ENCODE data around the gene SLC50A1. TPM values are rescaled to one million over a fixed set of nuclear protein-coding genes. Genes with fewer than 3 reads are reported as not detected.

The SLC50A1 gene
- total RNA-seq, 1 donor from 2014 or later = 77.3 TPM

- H3K9me3 Mint-ChIP-seq = no peaks in the 10 kb centered on the region
- no peaks in the 10 kb centered on the region for H3K4me1 Mint-ChIP-seq
- POLR2A ChIA-PET = no interaction called here
- H3K27ac Mint-ChIP-seq = no peak overlapping the region
- CTCF ChIA-PET = interaction anchor here (1.2 kb wide), 2 partner anchors 60 to 65 kb away, joined by 3 to 4 read pairs; partner anchors contain the start of gene KRTCAP2
- H3K27me3 Mint-ChIP-seq = peaks cover 2% of the 10 kb centered on the region
- ATAC-seq (ENCODE audit: low read depth) = no peak
- DNase-seq = no peak
- H3K36me3 Mint-ChIP-seq (ENCODE audit: low read depth) = no peaks in the 10 kb centered on the region
- no peak for TF ChIP-seq CTCF (IDR thresholded peaks at IDR 0.05)
- intact Hi-C loops (cut with micrococcal nuclease) = no loop called here
- no peak overlapping the region for H3K4me3 Mint-ChIP-seq
Observed at GRCh38 chr1:155107309-155108264, 28.1 kb upstream of the SLC50A1 start.

GRCh38 chr1:155108296-155108695, 27.4 kb upstream of the SLC50A1 start:
- no peaks in the 10 kb centered on the region for H3K9me3 Mint-ChIP-seq
- intact Hi-C loops (cut with micrococcal nuclease) = no loop called here
- peaks cover 2% of the 10 kb centered on the region for H3K27me3 Mint-ChIP-seq
- ChIA-PET POLR2A (no interaction called here), CTCF (interaction anchor here (0.7 kb wide), 1 partner anchor 10 kb away, joined by 3 read pairs; no protein-coding TSS in a partner anchor)
- H3K4me1 Mint-ChIP-seq = no peaks in the 10 kb centered on the region
- ATAC-seq (ENCODE audit: low read depth) (no peak), DNase-seq (no peak)
- no peak overlapping the region for H3K27ac Mint-ChIP-seq
- H3K4me3 Mint-ChIP-seq = no peak overlapping the region
- TF ChIP-seq CTCF (IDR thresholded peaks at IDR 0.05) = no peak
- H3K36me3 Mint-ChIP-seq (ENCODE audit: low read depth) = no peaks in the 10 kb centered on the region

DNA sequence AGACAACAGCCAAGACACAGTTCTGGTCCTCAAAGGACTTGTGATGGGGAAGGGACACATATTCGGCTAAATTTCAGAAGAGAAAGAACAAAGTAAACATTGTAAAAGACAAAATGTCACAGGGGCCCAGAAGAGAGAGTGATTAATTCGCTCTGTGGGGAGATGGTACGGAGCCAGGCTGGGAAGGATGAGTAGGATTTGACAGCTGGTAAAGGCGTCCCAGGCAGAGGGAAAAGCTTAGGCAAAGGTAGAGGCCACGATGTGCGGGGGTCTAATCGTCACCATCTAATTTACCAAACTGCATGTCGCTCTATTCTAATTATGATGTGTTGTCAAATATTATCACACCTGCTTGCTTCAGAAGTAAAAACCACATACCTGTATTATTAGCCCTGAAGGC, 25.3 kb upstream of the SLC50A1 start:
- intact Hi-C loops (cut with micrococcal nuclease) = no loop called here
- TF ChIP-seq CTCF (IDR thresholded peaks at IDR 0.05) = no peak
- Mint-ChIP-seq H3K36me3 (ENCODE audit: low read depth) (no peaks in the 10 kb centered on the region), H3K9me3 (no peaks in the 10 kb centered on the region), H3K27ac (no peak overlapping the region), H3K4me1 (no peaks in the 10 kb centered on the region), H3K27me3 (no peaks in the 10 kb centered on the region), H3K4me3 (no peak overlapping the region)
- ATAC-seq (ENCODE audit: low read depth) = no peak
- DNase-seq = no peak
- POLR2A ChIA-PET = no interaction called here
- CTCF ChIA-PET = interaction anchor here (1.0 kb wide), 1 partner anchor 63 kb away, joined by 3 read pairs; the partner anchor contains the start of gene KRTCAP2

GRCh38 chr1:155110826-155111225, 24.8 kb upstream of the SLC50A1 start:
- Mint-ChIP-seq H3K27me3 (no peaks in the 10 kb centered on the region), H3K4me3 (no peak overlapping the region), H3K27ac (no peak overlapping the region), H3K9me3 (no peaks in the 10 kb centered on the region), H3K36me3 (ENCODE audit: low read depth) (no peaks in the 10 kb centered on the region), H3K4me1 (no peaks in the 10 kb centered on the region)
- POLR2A ChIA-PET = no interaction called here
- no peak for DNase-seq
- CTCF ChIA-PET = interaction anchor here (1.0 kb wide), 1 partner anchor 62 kb away, joined by 3 read pairs; the partner anchor contains the start of gene KRTCAP2
- no peak for TF ChIP-seq CTCF (IDR thresholded peaks at IDR 0.05)
- ATAC-seq (ENCODE audit: low read depth) = no peak
- intact Hi-C loops (cut with micrococcal nuclease) = no loop called here

- intact Hi-C loops (cut with micrococcal nuclease) = no loop called here
- Mint-ChIP-seq H3K9me3 (no peaks in the 10 kb centered on the region), H3K4me3 (no peak overlapping the region), H3K36me3 (ENCODE audit: low read depth) (no peaks in the 10 kb centered on the region), H3K27me3 (peaks cover 8% of the 10 kb centered on the region), H3K4me1 (no peaks in the 10 kb centered on the region), H3K27ac (no peak overlapping the region)
- TF ChIP-seq CTCF (IDR thresholded peaks at IDR 0.05) = no peak
- DNase-seq (no peak), ATAC-seq (ENCODE audit: low read depth) (no peak)
- ChIA-PET CTCF (no interaction called here), POLR2A (no interaction called here)
Observed at GRCh38 chr1:155113450-155113980, 22.1 kb upstream of the SLC50A1 start.

Measured in activated B cell treated with CpG ODN at 0.5 μM for 24 hours (primary cell).